Prostate gland (tissue), 2 donors: Measurements from ENCODE around the gene BRINP1. TPM values are rescaled to one million over a fixed set of nuclear protein-coding genes. Genes with fewer than 3 reads are reported as not detected.

Experiments
- DNase-seq: peaks from one replicate; pipeline ENCODE4 v3.0.0-alpha.2; 2019; ENCODE audit warnings: low spot score
- H3K27ac ChIP-seq, 2 donors: fragments of 200-600 bp; sonication (generic); 2 replicates each; pipeline ENCODE4 v1.5.1; 2017 to 2019
- H3K27me3 ChIP-seq: fragments of 200-600 bp; sonication (generic); replicated peaks from 2 replicates; pipeline ENCODE4 v1.5.1; 2019; ENCODE audit not compliant: insufficient read depth
- H3K36me3 ChIP-seq, 2 donors: fragments of 200-600 bp; sonication (generic); 1 replicate in 1 of 2; 2 replicates in 1 of 2; pipeline versions ENCODE4 v1.5.1 to v1.8.1; 2017 to 2019
- H3K4me1 ChIP-seq: fragments of 200-600 bp; sonication (generic); replicated peaks from 2 replicates; pipeline ENCODE4 v1.5.1; 2019
- H3K4me3 ChIP-seq, 2 donors: fragments of 200-600 bp; sonication (generic); 2 replicates each; pipeline ENCODE4 v1.5.1; 2017 to 2019
- H3K9me3 ChIP-seq: fragments of 200-600 bp; sonication (generic); 2 replicates; pipeline ENCODE4 v1.5.1; 2017
- CTCF ChIP-seq, 4 experiments: fragments of 200-600 bp in 2 of 4; fragments of 450-650 bp in 2 of 4; sonication (generic) in 2 of 4; IDR thresholded peaks; 1 replicate in 3 of 4; 2 replicates in 1 of 4; pipeline ENCODE4 v1.5.1; 2016 to 2019; ENCODE audit warnings: antibody characterized with exemption in 4 of 4, mild to moderate bottlenecking in 2 of 4, moderate library complexity in 2 of 4
- POLR2A ChIP-seq: fragments of 450-650 bp; IDR thresholded peaks from one replicate; pipeline ENCODE4 v1.6.1; 2016; ENCODE audit warnings: antibody characterized with exemption, mild to moderate bottlenecking
- POLR2AphosphoS5 ChIP-seq: sonication (generic); formaldehyde crosslinking; IDR thresholded peaks from one replicate; pipeline ENCODE4 v1.6.1; 2017; ENCODE audit warnings: antibody characterized with exemption
- WGBS: methylation state at CpG from one replicate; pipeline ENCODE4 v1.1.5; 2018; 5-methylcytosine and 5-hydroxymethylcytosine counted together
- intact Hi-C: fragments of 100-400 bp; cut with DNase I; formaldehyde crosslinking; loops from one replicate; pipeline ENCODE4 v1.14.2; 2022
- total RNA-seq, 2 donors: library from RNA; depleted of rRNA; stranded (reverse); fragments of >200 nt; gene quantifications; one replicate each; pipeline ENCODE4 v1.1.0, GENCODE V29; 2016

The BRINP1 gene
- total RNA-seq, 2 donors from 2014 or later = 0.96 to 8.8 TPM

DNA sequence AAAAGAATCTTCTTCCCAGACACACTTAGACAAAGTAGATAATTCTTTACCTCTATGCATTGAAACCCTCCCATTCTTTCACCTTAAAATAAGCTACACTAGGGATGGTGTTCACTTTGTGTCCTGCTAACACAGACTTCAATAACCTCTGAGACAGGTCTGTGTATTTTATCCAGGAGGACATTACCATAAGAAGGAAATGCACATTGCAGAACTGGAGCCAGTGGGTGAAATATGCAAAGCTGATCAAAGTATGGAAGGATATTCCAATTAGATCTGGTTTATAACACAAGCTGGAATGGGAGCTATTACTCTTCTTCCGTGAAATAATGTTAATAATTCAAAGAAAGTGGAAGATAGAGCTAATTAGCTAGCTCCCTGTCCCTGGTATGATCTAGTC lies 204.1 kb downstream of the BRINP1 start:
- no peaks in the 10 kb centered on the region for H3K36me3 ChIP-seq
- no peak for DNase-seq
- WGBS = 96% methylated on average over 1 of the region's 1 CpG
- H3K27ac ChIP-seq = no peak overlapping the region
- intact Hi-C loops = no loop called here
- H3K4me3 ChIP-seq = no peak overlapping the region
- H3K9me3 ChIP-seq = no peaks in the 10 kb centered on the region
- H3K4me1 ChIP-seq = no peaks in the 10 kb centered on the region
- H3K27me3 ChIP-seq = no peaks in the 10 kb centered on the region
- TF ChIP-seq POLR2AphosphoS5 (no peak), POLR2A (no peak)

DNA sequence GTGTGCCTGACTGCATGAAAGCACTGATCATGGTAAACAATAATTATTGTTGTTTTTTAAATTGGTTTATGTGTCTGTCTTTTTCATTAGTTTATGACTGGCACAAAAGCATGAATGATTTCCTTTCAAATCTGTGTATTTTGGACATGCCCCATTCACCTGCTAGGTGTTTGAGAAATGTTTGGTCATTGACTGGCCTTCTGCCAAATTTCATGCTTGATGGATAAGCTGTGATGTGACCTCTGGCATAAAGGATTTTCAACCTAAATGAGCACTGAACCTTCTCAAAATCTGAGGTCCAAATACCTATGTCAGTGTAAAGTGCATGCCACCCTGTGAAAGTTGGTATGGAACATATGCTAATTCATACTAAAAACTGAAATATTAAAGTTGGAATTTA lies 204.5 kb downstream of the BRINP1 start:
- no peaks in the 10 kb centered on the region for H3K9me3 ChIP-seq
- no peak for DNase-seq
- intact Hi-C loops = no loop called here
- no peaks in the 10 kb centered on the region for H3K27me3 ChIP-seq
- TF ChIP-seq POLR2AphosphoS5 = no peak
- TF ChIP-seq CTCF (IDR thresholded peaks at IDR 0.05) = no peak
- no peak for TF ChIP-seq POLR2A
- H3K4me1 ChIP-seq = no peaks in the 10 kb centered on the region
- H3K27ac ChIP-seq = no peak overlapping the region
- no peaks in the 10 kb centered on the region for H3K36me3 ChIP-seq
- H3K4me3 ChIP-seq = no peak overlapping the region

DNA sequence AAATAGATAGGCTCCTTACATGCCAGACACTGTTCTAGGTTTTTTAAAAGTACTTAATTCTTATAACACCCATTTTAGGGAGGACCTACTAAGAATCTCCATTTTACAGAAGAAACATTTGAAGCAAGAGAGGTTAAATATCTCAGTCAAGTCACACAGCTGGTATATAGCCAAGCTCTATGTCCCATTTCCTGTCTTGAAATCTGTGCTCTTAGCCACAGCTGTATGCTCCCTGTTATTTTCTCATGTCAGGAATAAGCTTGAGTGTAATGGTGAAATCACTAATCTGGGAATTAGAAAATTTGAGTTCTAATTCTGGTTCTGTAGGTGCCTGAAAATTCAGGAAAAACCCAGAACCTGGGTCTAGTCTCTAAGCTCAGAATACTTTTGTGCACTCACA lies 208.7 kb downstream of the BRINP1 start:
- Histone ChIP-seq H3K36me3 (no peaks in the 10 kb centered on the region), H3K4me1 (no peaks in the 10 kb centered on the region), H3K27ac (no peak overlapping the region), H3K4me3 (no peak overlapping the region), H3K9me3 (no peaks in the 10 kb centered on the region), H3K27me3 (no peaks in the 10 kb centered on the region)
- no peak for TF ChIP-seq POLR2AphosphoS5
- no peak for TF ChIP-seq CTCF (IDR thresholded peaks at IDR 0.05)
- TF ChIP-seq POLR2A = no peak
- intact Hi-C loops = no loop called here
- DNase-seq = no peak

- no peak for DNase-seq
- intact Hi-C loops = no loop called here
Observed at GRCh38 chr9:119159386-119159785, 209.8 kb downstream of the BRINP1 start.

GRCh38 chr9:119157196-119157595 lies 212.0 kb downstream of the BRINP1 start:
- Histone ChIP-seq H3K4me1 (no peaks in the 10 kb centered on the region), H3K27ac (no peak overlapping the region), H3K4me3 (no peak overlapping the region), H3K9me3 (no peaks in the 10 kb centered on the region), H3K36me3 (no peaks in the 10 kb centered on the region), H3K27me3 (no peaks in the 10 kb centered on the region)
- no peak for DNase-seq
- 81% methylated on average over 2 of the region's 2 CpGs for WGBS
- intact Hi-C loops = no loop called here
- no peak for TF ChIP-seq POLR2AphosphoS5
- TF ChIP-seq POLR2A = no peak
- TF ChIP-seq CTCF (IDR thresholded peaks at IDR 0.05) = no peak

More at GRCh38 chr9:119159386-119159785, 209.8 kb downstream of the BRINP1 start:
- no peaks in the 10 kb centered on the region for H3K4me1 ChIP-seq
- TF ChIP-seq POLR2AphosphoS5 (no peak), POLR2A (no peak), CTCF (IDR thresholded peaks at IDR 0.05) (no peak)
- H3K9me3 ChIP-seq = no peaks in the 10 kb centered on the region
- 88% methylated on average over 2 of the region's 2 CpGs for WGBS
- no peak overlapping the region for H3K27ac ChIP-seq
- H3K36me3 ChIP-seq = no peaks in the 10 kb centered on the region
- no peaks in the 10 kb centered on the region for H3K27me3 ChIP-seq
- H3K4me3 ChIP-seq = no peak overlapping the region
